ENCODE results near the gene CLEC5A.
"Not testable (repeated sequence)": the region's sequence is repeated elsewhere in the genome, so short reads cannot be mapped to it uniquely, and the experiment has no call there.

- not testable (repeated sequence) for TF ChIP-seq CTCF, POLR2A (IDR thresholded peaks at IDR 0.05)
Measured at GRCh38 chr7:141985926-141986325, 39.2 kb upstream of the CLEC5A start.

Data from heart left ventricle (tissue), 13 donors.